ENCODE results near the gene CDK5RAP1.
"Not testable (repeated sequence)": the region's sequence is repeated elsewhere in the genome, so short reads cannot be mapped to it uniquely, and the experiment has no call there.

CDK5RAP1 gene

GRCh38 chr20:33419140-33419974, 18.0 kb upstream of the CDK5RAP1 start:
- in situ Hi-C loops (cut with MboI; ENCODE audit: low sequenced_read_pairs) = no loop called here

GRCh38 chr20:33418033-33418432, 16.7 kb upstream of the CDK5RAP1 start:
- in situ Hi-C loops (cut with MboI; ENCODE audit: low sequenced_read_pairs) = no loop called here

- in situ Hi-C loops (cut with MboI; ENCODE audit: low sequenced_read_pairs) = no loop called here
These were observed 14.6 kb upstream of the CDK5RAP1 start for GRCh38 chr20:33415948-33416347.

GRCh38 chr20:33412484-33412838, 11.1 kb upstream of the CDK5RAP1 start:
- in situ Hi-C loops (cut with MboI; ENCODE audit: low sequenced_read_pairs) = no loop called here

- in situ Hi-C loops (cut with MboI; ENCODE audit: low sequenced_read_pairs) = no loop called here
These were observed 10.6 kb upstream of the CDK5RAP1 start for GRCh38 chr20:33411711-33412483.

- in situ Hi-C loops (cut with MboI; ENCODE audit: low sequenced_read_pairs) = no loop called here
These were observed 9.9 kb upstream of the CDK5RAP1 start for GRCh38 chr20:33411242-33411641.

GRCh38 chr20:33410081-33410742, 8.9 kb upstream of the CDK5RAP1 start:
- in situ Hi-C loops (cut with MboI; ENCODE audit: low sequenced_read_pairs) = no loop called here

- in situ Hi-C loops (cut with MboI; ENCODE audit: low sequenced_read_pairs) = no loop called here
These were observed 7.7 kb upstream of the CDK5RAP1 start for GRCh38 chr20:33408716-33409654.

GRCh38 chr20:33408313-33408712, 7.0 kb upstream of the CDK5RAP1 start:
- in situ Hi-C loops (cut with MboI; ENCODE audit: low sequenced_read_pairs) = no loop called here

- in situ Hi-C loops (cut with MboI; ENCODE audit: low sequenced_read_pairs) = no loop called here
These were observed 6.5 kb upstream of the CDK5RAP1 start for GRCh38 chr20:33407796-33408195.

- in situ Hi-C loops (cut with MboI; ENCODE audit: low sequenced_read_pairs) = no loop called here
These were observed 5.9 kb upstream of the CDK5RAP1 start for GRCh38 chr20:33407251-33407650.

GRCh38 chr20:33404281-33404680, 3.0 kb upstream of the CDK5RAP1 start:
- in situ Hi-C loops (cut with MboI; ENCODE audit: low sequenced_read_pairs) = no loop called here

GRCh38 chr20:33401921-33402369, 626 bp upstream of the CDK5RAP1 start:
- in situ Hi-C loops (cut with MboI; ENCODE audit: low sequenced_read_pairs) = no loop called here

GRCh38 chr20:33400812-33401183, 521 bp downstream of the CDK5RAP1 start:
- in situ Hi-C loops (cut with MboI; ENCODE audit: low sequenced_read_pairs) = no loop called here

GRCh38 chr20:33399924-33400323, 1.4 kb downstream of the CDK5RAP1 start:
- in situ Hi-C loops (cut with MboI; ENCODE audit: low sequenced_read_pairs) = no loop called here

GRCh38 chr20:33394718-33395117, 6.6 kb downstream of the CDK5RAP1 start:
- in situ Hi-C loops (cut with MboI; ENCODE audit: low sequenced_read_pairs) = no loop called here

- in situ Hi-C loops (cut with MboI; ENCODE audit: low sequenced_read_pairs) = no loop called here
These were observed 7.7 kb downstream of the CDK5RAP1 start for GRCh38 chr20:33393609-33394008.

GRCh38 chr20:33391722-33392415, 9.4 kb downstream of the CDK5RAP1 start:
- in situ Hi-C loops (cut with MboI; ENCODE audit: low sequenced_read_pairs) = no loop called here

GRCh38 chr20:33389326-33389725, 12.0 kb downstream of the CDK5RAP1 start:
- in situ Hi-C loops (cut with MboI; ENCODE audit: low sequenced_read_pairs) = not testable (repeated sequence)

GRCh38 chr20:33388268-33388667, 13.1 kb downstream of the CDK5RAP1 start:
- in situ Hi-C loops (cut with MboI; ENCODE audit: low sequenced_read_pairs) = no loop called here
